ENCODE results near the gene EPHA10. TPM values are rescaled to one million over a fixed set of nuclear protein-coding genes. Genes with fewer than 3 reads are reported as not detected.

EPHA10 gene
- total RNA-seq, 1 donor from 2014 or later: 0.13 TPM

GRCh38 chr1:37717631-37718030 is 47.3 kb downstream of the EPHA10 start:
- H3K4me3 Mint-ChIP-seq (ENCODE audit: unreplicated experiment): no peak overlapping the region
- H3K36me3 Mint-ChIP-seq (ENCODE audit: low read depth, unreplicated experiment): no peaks in the 10 kb centered on the region
- no peaks in the 10 kb centered on the region for H3K9me3 Mint-ChIP-seq (ENCODE audit: unreplicated experiment)
- no peaks in the 10 kb centered on the region for H3K4me1 Mint-ChIP-seq (ENCODE audit: unreplicated experiment)
- no peak for DNase-seq (ENCODE audit: low spot score)
- peaks cover 5% of the 10 kb centered on the region for H3K27me3 Mint-ChIP-seq (ENCODE audit: unreplicated experiment)
- no peak overlapping the region for H3K27ac Mint-ChIP-seq (ENCODE audit: unreplicated experiment)
- TF ChIP-seq, protein P1, sequence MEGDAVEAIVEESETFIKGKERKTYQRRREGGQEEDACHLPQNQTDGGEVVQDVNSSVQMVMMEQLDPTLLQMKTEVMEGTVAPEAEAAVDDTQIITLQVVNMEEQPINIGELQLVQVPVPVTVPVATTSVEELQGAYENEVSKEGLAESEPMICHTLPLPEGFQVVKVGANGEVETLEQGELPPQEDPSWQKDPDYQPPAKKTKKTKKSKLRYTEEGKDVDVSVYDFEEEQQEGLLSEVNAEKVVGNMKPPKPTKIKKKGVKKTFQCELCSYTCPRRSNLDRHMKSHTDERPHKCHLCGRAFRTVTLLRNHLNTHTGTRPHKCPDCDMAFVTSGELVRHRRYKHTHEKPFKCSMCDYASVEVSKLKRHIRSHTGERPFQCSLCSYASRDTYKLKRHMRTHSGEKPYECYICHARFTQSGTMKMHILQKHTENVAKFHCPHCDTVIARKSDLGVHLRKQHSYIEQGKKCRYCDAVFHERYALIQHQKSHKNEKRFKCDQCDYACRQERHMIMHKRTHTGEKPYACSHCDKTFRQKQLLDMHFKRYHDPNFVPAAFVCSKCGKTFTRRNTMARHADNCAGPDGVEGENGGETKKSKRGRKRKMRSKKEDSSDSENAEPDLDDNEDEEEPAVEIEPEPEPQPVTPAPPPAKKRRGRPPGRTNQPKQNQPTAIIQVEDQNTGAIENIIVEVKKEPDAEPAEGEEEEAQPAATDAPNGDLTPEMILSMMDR (IDR thresholded peaks at IDR 0.05; ENCODE audit: unreplicated experiment): no peak

GRCh38 chr1:37716321-37716720 is 48.6 kb downstream of the EPHA10 start:
- H3K27me3 Mint-ChIP-seq (ENCODE audit: unreplicated experiment): peaks cover 5% of the 10 kb centered on the region
- no peak for DNase-seq (ENCODE audit: low spot score)
- H3K4me1 Mint-ChIP-seq (ENCODE audit: unreplicated experiment): no peaks in the 10 kb centered on the region
- H3K4me3 Mint-ChIP-seq (ENCODE audit: unreplicated experiment): no peak overlapping the region
- H3K9me3 Mint-ChIP-seq (ENCODE audit: unreplicated experiment): no peaks in the 10 kb centered on the region
- H3K36me3 Mint-ChIP-seq (ENCODE audit: low read depth, unreplicated experiment): no peaks in the 10 kb centered on the region
- no peak overlapping the region for H3K27ac Mint-ChIP-seq (ENCODE audit: unreplicated experiment)
- TF ChIP-seq, protein P1 (IDR thresholded peaks at IDR 0.05; ENCODE audit: unreplicated experiment): no peak

DNA sequence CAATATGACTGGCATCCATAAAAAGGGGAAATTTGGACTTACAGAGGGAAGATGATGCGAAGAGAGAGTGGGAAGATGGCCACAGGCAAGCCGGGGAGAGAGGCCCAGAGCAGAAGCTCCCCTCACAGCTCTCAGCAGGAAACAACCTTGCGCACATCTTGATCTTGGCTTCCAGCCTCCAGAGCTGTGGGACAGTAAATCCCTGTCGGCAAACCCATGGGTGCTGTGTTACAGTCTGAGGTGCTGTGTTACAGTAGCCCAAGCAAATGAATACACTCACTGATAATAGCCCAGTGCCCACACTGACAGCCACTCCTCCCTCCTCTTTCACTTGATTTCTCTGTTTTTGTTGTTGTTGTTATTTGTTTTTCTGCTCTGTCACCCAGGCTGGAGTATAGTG is 50.2 kb downstream of the EPHA10 start:
- TF ChIP-seq, protein P1 (IDR thresholded peaks at IDR 0.05; ENCODE audit: unreplicated experiment): no peak
- DNase-seq (ENCODE audit: low spot score): no peak
- Mint-ChIP-seq H3K4me3 (ENCODE audit: unreplicated experiment) (no peak overlapping the region), H3K4me1 (ENCODE audit: unreplicated experiment) (no peaks in the 10 kb centered on the region), H3K27me3 (ENCODE audit: unreplicated experiment) (peaks cover 5% of the 10 kb centered on the region), H3K36me3 (ENCODE audit: low read depth, unreplicated experiment) (peaks cover under 1% of the 10 kb centered on the region), H3K9me3 (ENCODE audit: unreplicated experiment) (no peaks in the 10 kb centered on the region), H3K27ac (ENCODE audit: unreplicated experiment) (no peak overlapping the region)

DNA sequence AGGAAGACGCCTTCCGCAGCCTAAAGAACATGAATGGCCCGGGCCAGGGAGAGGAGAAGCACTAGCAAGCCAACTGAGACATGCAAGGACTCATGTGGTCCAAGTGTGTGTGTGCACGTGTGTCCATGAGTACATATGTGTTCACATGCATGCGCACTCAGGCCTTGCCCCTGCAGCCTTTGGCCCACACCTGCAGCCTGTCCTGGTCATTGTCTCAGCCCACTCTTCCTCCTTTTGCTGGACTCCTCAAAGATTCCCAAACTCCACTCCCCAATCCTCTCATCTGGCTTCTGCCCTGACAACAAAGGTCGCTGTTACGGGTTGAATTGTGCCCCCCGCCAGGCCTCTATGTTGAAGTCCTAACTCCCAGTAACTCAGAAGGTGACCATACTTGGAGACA is 50.7 kb downstream of the EPHA10 start:
- TF ChIP-seq, protein P1 (IDR thresholded peaks at IDR 0.05; ENCODE audit: unreplicated experiment): no peak
- peaks cover 5% of the 10 kb centered on the region for H3K27me3 Mint-ChIP-seq (ENCODE audit: unreplicated experiment)

DNA sequence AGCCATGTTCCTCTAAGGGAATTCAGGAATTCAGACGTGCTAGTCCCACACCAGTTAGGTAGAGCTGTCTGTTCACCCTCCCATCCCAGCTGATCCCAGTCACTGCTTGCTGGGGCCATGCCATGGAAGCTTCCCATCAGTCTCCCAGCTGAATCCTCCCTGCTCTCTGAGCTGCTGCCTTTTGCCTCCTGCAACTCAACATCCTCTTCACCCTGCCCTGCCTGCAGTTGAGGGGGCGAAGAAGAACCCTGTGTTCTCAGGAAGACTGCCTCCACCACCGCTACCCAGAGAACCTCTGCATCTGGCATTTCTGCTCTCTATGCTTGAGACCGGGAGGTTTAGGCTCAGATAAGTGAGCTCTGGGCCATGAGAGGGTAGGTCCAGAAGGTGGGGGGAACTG is 56.4 kb downstream of the EPHA10 start:
- Mint-ChIP-seq H3K27ac (ENCODE audit: unreplicated experiment) (no peak overlapping the region), H3K9me3 (ENCODE audit: unreplicated experiment) (no peaks in the 10 kb centered on the region), H3K4me3 (ENCODE audit: unreplicated experiment) (no peak overlapping the region), H3K36me3 (ENCODE audit: low read depth, unreplicated experiment) (peaks cover 25% of the 10 kb centered on the region), H3K27me3 (ENCODE audit: unreplicated experiment) (no peaks in the 10 kb centered on the region), H3K4me1 (ENCODE audit: unreplicated experiment) (no peaks in the 10 kb centered on the region)
- no peak for DNase-seq (ENCODE audit: low spot score)
- TF ChIP-seq, protein P1 (IDR thresholded peaks at IDR 0.05; ENCODE audit: unreplicated experiment): no peak

More for the DNA sequence above, 50.7 kb downstream of the EPHA10 start:
- DNase-seq (ENCODE audit: low spot score): no peak
- Mint-ChIP-seq H3K27ac (ENCODE audit: unreplicated experiment) (no peak overlapping the region), H3K4me1 (ENCODE audit: unreplicated experiment) (no peaks in the 10 kb centered on the region), H3K4me3 (ENCODE audit: unreplicated experiment) (no peak overlapping the region), H3K36me3 (ENCODE audit: low read depth, unreplicated experiment) (peaks cover 3% of the 10 kb centered on the region), H3K9me3 (ENCODE audit: unreplicated experiment) (no peaks in the 10 kb centered on the region)
